BLaER1 (cell line): ENCODE measurements around the gene R3HDM4.

Source experiments
- H3K27ac ChIP-seq: shearing (Covaris generic); formaldehyde crosslinking; 2 replicates; pipeline ENCODE4 v1.8.1; 2022
- H3K27me3 ChIP-seq: shearing (Covaris generic); formaldehyde crosslinking; 2 replicates; pipeline ENCODE4 v1.8.1; 2022
- H3K36me3 ChIP-seq: shearing (Covaris generic); formaldehyde crosslinking; 2 replicates; pipeline ENCODE4 v1.8.1; 2022
- H3K4me1 ChIP-seq: shearing (Covaris generic); formaldehyde crosslinking; 2 replicates; pipeline ENCODE4 v1.8.1; 2022
- H3K4me2 ChIP-seq: shearing (Covaris generic); formaldehyde crosslinking; 2 replicates; pipeline ENCODE4 v1.8.1; 2022
- H3K4me3 ChIP-seq: shearing (Covaris generic); formaldehyde crosslinking; 2 replicates; pipeline ENCODE4 v1.8.1; 2022
- H3K9ac ChIP-seq: shearing (Covaris generic); formaldehyde crosslinking; 2 replicates; pipeline ENCODE4 v1.8.1; 2022
- H3K9me3 ChIP-seq: shearing (Covaris generic); formaldehyde crosslinking; 2 replicates; pipeline ENCODE4 v1.8.1; 2022
- H4K20me1 ChIP-seq: shearing (Covaris generic); formaldehyde crosslinking; 2 replicates; pipeline ENCODE4 v1.8.1; 2022
- Cebpa-rat ChIP-seq: shearing (Covaris generic); IDR thresholded peaks from 2 replicates; pipeline ENCODE4 v1.8.1; 2022

Gene R3HDM4

GRCh38 chr19:869245-870177 lies 43.5 kb downstream of the R3HDM4 start:
- Histone ChIP-seq H3K4me2 (no peak overlapping the region), H3K27ac (0 out of 2 replicates have a peak overlapping the region, but pooled peaks have one; percentile 84), H3K27me3 (no peaks in the 10 kb centered on the region), H3K36me3 (peaks cover 49% of the 10 kb centered on the region), H3K9ac (no peak overlapping the region), H4K20me1 (peaks cover 12% of the 10 kb centered on the region), H3K9me3 (no peaks in the 10 kb centered on the region), H3K4me3 (no peak overlapping the region), H3K4me1 (peaks cover 53% of the 10 kb centered on the region)
- no peak for TF ChIP-seq Cebpa-rat

- H3K27ac ChIP-seq, result peak overlapping the region; percentile 84
- H3K9ac ChIP-seq, result peak overlapping the region; percentile 60; the same call in 1 of the 2 replicates
- no peak for TF ChIP-seq Cebpa-rat
- peaks cover 4% of the 10 kb centered on the region for H4K20me1 ChIP-seq
- peaks cover 54% of the 10 kb centered on the region for H3K4me1 ChIP-seq
- no peak overlapping the region for H3K4me3 ChIP-seq
- H3K4me2 ChIP-seq, result peak overlapping the region; percentile 75
- H3K36me3 ChIP-seq, result peaks cover 41% of the 10 kb centered on the region
- no peaks in the 10 kb centered on the region for H3K9me3 ChIP-seq
- no peaks in the 10 kb centered on the region for H3K27me3 ChIP-seq
Observed at GRCh38 chr19:868458-869244, 44.4 kb downstream of the R3HDM4 start.

- no peak for TF ChIP-seq Cebpa-rat
- no peaks in the 10 kb centered on the region for H4K20me1 ChIP-seq
- peak overlapping the region; percentile 84 for H3K27ac ChIP-seq
- H3K9ac ChIP-seq, result peak overlapping the region; percentile 60; the same call in 1 of the 2 replicates
- H3K9me3 ChIP-seq, result no peaks in the 10 kb centered on the region
- peak overlapping the region; percentile 75 for H3K4me2 ChIP-seq
- peak overlapping the region; percentile 17; the same call in 1 of the 2 replicates for H3K4me3 ChIP-seq
- H3K4me1 ChIP-seq, result peaks cover 57% of the 10 kb centered on the region
- peaks cover 6% of the 10 kb centered on the region for H3K27me3 ChIP-seq
- H3K36me3 ChIP-seq, result peaks cover 38% of the 10 kb centered on the region
Observed at GRCh38 chr19:867855-868457, 45.1 kb downstream of the R3HDM4 start.

GRCh38 chr19:867301-867793 lies 45.7 kb downstream of the R3HDM4 start:
- Histone ChIP-seq H3K36me3 (peaks cover 38% of the 10 kb centered on the region), H3K9ac (peak overlapping the region; percentile 60; the same call in 1 of the 2 replicates), H3K4me2 (peak overlapping the region; percentile 75), H3K4me3 (peak overlapping the region; percentile 17; the same call in 1 of the 2 replicates), H3K4me1 (peaks cover 59% of the 10 kb centered on the region), H3K27ac (peak overlapping the region; percentile 84), H4K20me1 (no peaks in the 10 kb centered on the region), H3K27me3 (peaks cover 11% of the 10 kb centered on the region), H3K9me3 (no peaks in the 10 kb centered on the region)
- TF ChIP-seq Cebpa-rat, result no peak

GRCh38 chr19:866769-867300 lies 46.2 kb downstream of the R3HDM4 start:
- Histone ChIP-seq H3K9ac (peak overlapping the region; percentile 60; the same call in 1 of the 2 replicates), H3K27ac (peak overlapping the region; percentile 84), H3K4me1 (peaks cover 54% of the 10 kb centered on the region), H3K4me2 (peak overlapping the region; percentile 75), H3K27me3 (peaks cover 12% of the 10 kb centered on the region), H3K4me3 (0 out of 2 replicates have a peak overlapping the region, but pooled peaks have one; percentile 17), H4K20me1 (no peaks in the 10 kb centered on the region), H3K36me3 (peaks cover 38% of the 10 kb centered on the region), H3K9me3 (no peaks in the 10 kb centered on the region)
- TF ChIP-seq Cebpa-rat, result no peak

GRCh38 chr19:863315-863620 lies 49.8 kb downstream of the R3HDM4 start:
- H3K9me3 ChIP-seq, result peaks cover 9% of the 10 kb centered on the region

GRCh38 chr19:862581-863314 lies 50.3 kb downstream of the R3HDM4 start:
- H3K4me3 ChIP-seq, result peak overlapping the region; percentile 60
- H3K27me3 ChIP-seq, result peaks cover 50% of the 10 kb centered on the region
- peaks cover 16% of the 10 kb centered on the region for H4K20me1 ChIP-seq
- TF ChIP-seq Cebpa-rat, result no peak
- peaks cover 56% of the 10 kb centered on the region for H3K4me1 ChIP-seq
- H3K36me3 ChIP-seq, result peaks cover 3% of the 10 kb centered on the region
- H3K9me3 ChIP-seq, result peaks cover 10% of the 10 kb centered on the region
- H3K9ac ChIP-seq, result no peak overlapping the region
- H3K4me2 ChIP-seq, result peak overlapping the region; percentile 92
- no peak overlapping the region for H3K27ac ChIP-seq

More at GRCh38 chr19:863315-863620, 49.8 kb downstream of the R3HDM4 start:
- TF ChIP-seq Cebpa-rat, result no peak
- Histone ChIP-seq H3K36me3 (peaks cover 8% of the 10 kb centered on the region), H3K27me3 (peaks cover 45% of the 10 kb centered on the region), H4K20me1 (peaks cover 16% of the 10 kb centered on the region), H3K4me1 (peaks cover 59% of the 10 kb centered on the region), H3K4me2 (peak overlapping the region; percentile 92), H3K27ac (no peak overlapping the region), H3K9ac (0 out of 2 replicates have a peak overlapping the region, but pooled peaks have one; percentile 41), H3K4me3 (peak overlapping the region; percentile 60)

- Histone ChIP-seq H3K4me1 (peaks cover 51% of the 10 kb centered on the region), H3K4me3 (no peak overlapping the region)
Observed at GRCh38 chr19:861756-862580, 51.1 kb downstream of the R3HDM4 start.

More at GRCh38 chr19:861756-862580, 51.1 kb downstream of the R3HDM4 start:
- Histone ChIP-seq H3K9ac (no peak overlapping the region), H3K9me3 (peaks cover 10% of the 10 kb centered on the region), H3K36me3 (no peaks in the 10 kb centered on the region), H3K27me3 (peaks cover 54% of the 10 kb centered on the region), H3K4me2 (peak overlapping the region; percentile 92; the same call in 1 of the 2 replicates), H4K20me1 (peaks cover 16% of the 10 kb centered on the region), H3K27ac (no peak overlapping the region)
- no peak for TF ChIP-seq Cebpa-rat
